ENCODE data around the gene OCRL.

OCRL gene

GRCh38 chrX:129637217-129638109 lies 97.4 kb downstream of the OCRL start:
- DNase-seq: peak; percentile 59

DNA sequence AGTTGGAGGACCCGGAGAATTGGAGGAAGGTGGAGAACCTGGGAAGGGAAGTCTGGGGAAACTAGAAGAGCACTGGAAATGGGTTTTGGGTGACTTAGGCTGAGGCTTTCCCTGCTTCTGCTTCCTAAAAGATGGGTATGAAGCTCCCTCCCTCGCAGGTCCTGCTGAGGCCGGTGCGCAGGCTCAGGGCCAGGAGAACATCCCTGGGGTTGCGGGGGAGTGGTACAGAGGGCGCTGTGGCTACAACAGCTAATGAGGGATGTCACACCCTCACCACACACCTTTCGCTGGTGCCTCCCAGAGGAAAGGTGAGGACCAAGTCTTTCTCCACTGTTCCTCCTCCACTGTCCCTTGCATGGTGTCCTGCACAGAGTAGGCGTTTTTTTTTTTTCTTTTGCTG lies 98.9 kb downstream of the OCRL start:
- DNase-seq: no peak

DNA sequence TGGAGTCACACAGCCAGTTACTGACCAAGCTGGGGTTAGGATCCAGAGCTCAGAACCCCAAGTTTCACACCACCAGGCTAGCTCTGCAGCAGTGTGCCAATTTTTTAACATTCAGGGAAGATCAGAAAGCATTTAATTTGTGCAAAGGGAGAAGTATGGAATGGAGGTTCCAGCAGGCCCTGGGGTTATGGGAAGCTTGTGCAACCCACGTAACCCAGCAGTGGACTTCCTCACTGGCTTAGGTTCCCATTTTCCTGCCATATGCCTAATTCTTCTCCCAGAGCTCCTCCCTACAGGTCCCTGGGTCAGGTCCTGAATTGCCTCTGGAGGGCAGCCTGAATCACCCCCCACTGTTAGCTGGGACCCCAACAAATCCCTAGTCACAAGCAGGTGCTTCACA lies 100.7 kb downstream of the OCRL start:
- no peak for DNase-seq

GRCh38 chrX:129641469-129641868 lies 101.4 kb downstream of the OCRL start:
- DNase-seq: no peak

DNA sequence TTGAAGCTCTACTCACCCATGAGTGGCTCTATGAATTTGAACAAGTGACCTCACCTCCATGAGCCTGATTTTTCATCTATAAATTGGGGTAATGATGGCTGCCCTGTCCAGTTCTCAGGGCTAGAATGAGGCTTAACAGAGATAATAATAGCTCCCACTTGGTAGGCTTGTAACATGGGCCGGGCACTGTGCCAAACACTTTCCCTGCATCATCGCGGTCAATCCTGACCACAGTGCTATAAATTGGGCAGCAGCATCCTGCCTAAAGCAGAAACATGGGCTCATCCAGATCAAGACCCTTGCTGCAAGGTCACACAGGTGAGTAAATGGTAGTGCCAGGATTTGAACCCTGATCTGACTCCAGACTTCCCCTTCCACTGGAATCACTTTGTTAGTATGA lies 101.9 kb downstream of the OCRL start:
- no peak for DNase-seq
